ENCODE results near the gene MASP1.

Gene MASP1

DNA sequence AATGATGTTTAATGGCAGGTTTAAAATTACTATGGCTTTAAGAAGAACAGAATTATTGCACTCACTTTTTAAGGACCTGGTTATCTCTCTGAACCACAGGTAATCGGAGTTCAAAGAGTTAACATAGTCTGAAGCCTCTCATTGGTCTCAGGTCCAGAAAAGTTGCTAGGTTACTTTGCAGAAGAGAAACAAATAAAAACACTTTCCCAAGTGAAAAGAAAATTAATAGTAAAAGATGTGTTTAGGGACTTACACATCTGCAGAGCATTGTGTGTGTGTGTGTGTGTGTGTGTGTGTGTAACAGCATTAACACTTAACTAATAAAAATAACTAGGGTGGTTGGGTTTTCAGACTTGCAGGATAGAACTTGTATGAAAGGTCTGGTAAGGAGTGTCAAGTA, 1.0 kb downstream of the MASP1 start:
- no peak overlapping the region for H3K4me3 ChIP-seq (ENCODE audit: low read depth, low read length)
- TF ChIP-seq, protein P1, sequence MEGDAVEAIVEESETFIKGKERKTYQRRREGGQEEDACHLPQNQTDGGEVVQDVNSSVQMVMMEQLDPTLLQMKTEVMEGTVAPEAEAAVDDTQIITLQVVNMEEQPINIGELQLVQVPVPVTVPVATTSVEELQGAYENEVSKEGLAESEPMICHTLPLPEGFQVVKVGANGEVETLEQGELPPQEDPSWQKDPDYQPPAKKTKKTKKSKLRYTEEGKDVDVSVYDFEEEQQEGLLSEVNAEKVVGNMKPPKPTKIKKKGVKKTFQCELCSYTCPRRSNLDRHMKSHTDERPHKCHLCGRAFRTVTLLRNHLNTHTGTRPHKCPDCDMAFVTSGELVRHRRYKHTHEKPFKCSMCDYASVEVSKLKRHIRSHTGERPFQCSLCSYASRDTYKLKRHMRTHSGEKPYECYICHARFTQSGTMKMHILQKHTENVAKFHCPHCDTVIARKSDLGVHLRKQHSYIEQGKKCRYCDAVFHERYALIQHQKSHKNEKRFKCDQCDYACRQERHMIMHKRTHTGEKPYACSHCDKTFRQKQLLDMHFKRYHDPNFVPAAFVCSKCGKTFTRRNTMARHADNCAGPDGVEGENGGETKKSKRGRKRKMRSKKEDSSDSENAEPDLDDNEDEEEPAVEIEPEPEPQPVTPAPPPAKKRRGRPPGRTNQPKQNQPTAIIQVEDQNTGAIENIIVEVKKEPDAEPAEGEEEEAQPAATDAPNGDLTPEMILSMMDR (IDR thresholded peaks at IDR 0.05; ENCODE audit: insufficient read depth, low read depth, low read length, missing control alignments), result no peak
- DNase-seq (ENCODE audit: low read depth), result no peak

DNA sequence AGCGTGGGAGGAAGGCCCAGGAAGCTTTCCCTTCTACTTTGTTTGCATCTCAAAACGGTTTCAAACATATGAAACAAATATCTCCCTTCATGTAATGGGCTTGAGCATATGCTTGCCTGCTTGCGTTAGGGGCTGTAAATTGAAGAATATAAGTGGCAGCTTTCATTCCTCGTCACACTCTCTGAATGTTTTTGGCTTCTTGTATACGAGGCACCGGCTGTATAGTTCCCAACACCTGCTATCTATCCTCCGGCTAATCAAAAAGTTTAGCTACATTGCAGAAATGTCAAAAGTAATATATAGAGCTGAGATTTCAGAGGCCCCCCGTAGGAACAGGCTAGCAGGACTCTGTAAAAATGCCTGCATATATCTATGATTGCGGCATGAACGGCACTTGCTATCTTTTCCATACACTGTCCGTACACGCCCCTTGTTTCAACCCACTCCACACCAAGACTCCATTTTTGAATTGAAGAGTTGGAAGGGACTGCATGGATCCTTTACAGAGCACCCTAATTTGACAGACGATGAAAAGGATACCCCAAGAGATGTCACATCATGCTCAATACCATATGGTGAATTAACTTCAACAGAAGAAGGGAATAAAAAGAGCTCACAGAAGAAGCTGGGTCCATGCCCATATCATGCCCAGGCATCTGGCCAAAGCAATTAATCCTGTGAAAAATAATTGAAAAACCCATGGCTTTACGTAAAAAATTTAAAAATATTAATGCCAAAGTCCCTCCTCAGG, 2.5 kb downstream of the MASP1 start:
- H3K4me3 ChIP-seq (ENCODE audit: low read depth, low read length), result no peak overlapping the region

GRCh38 chr3:187288131-187288854, 3.2 kb downstream of the MASP1 start:
- no peak for DNase-seq (ENCODE audit: low read depth)
- no peak overlapping the region for H3K4me3 ChIP-seq (ENCODE audit: low read depth, low read length)
- TF ChIP-seq, protein P1 (IDR thresholded peaks at IDR 0.05; ENCODE audit: insufficient read depth, low read depth, low read length, missing control alignments), result no peak

More for the DNA sequence above, 2.5 kb downstream of the MASP1 start:
- TF ChIP-seq, protein P1 (IDR thresholded peaks at IDR 0.05; ENCODE audit: insufficient read depth, low read depth, low read length, missing control alignments), result no peak
- DNase-seq (ENCODE audit: low read depth), result no peak

DNA sequence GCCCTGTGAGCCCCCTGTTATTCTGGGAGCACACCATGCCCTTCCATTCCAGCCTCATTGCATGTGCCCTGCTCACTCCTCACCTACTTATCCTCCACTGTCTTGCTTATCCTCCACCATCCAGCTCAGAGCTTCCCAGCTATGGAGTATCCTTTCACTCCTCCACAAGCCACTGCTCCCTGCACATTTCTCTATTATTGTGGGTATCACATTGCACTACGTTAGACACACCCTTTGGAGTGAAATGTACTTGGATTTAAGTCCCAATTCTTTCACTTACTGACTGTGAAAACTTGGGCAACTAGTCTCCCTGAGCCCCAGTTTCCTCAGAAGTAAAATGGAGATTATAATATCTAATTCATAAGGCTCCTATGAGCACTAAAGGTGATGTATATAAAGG, 4.3 kb downstream of the MASP1 start:
- TF ChIP-seq, protein P1 (IDR thresholded peaks at IDR 0.05; ENCODE audit: insufficient read depth, low read depth, low read length, missing control alignments), result no peak
- no peak for DNase-seq (ENCODE audit: low read depth)
- H3K4me3 ChIP-seq (ENCODE audit: low read depth, low read length), result no peak overlapping the region

GRCh38 chr3:187286467-187287059, 5.0 kb downstream of the MASP1 start:
- TF ChIP-seq, protein P1 (IDR thresholded peaks at IDR 0.05; ENCODE audit: insufficient read depth, low read depth, low read length, missing control alignments), result no peak
- H3K4me3 ChIP-seq (ENCODE audit: low read depth, low read length), result no peak overlapping the region
- DNase-seq (ENCODE audit: low read depth), result no peak

- H3K4me3 ChIP-seq (ENCODE audit: low read depth, low read length), result no peak overlapping the region
- DNase-seq (ENCODE audit: low read depth), result no peak
- TF ChIP-seq, protein P1 (IDR thresholded peaks at IDR 0.05; ENCODE audit: insufficient read depth, low read depth, low read length, missing control alignments), result no peak
Measured at GRCh38 chr3:187281191-187281714, 10.3 kb downstream of the MASP1 start.

Measured in GM12865 (cell line).